KOPT-K1 (cell line): ENCODE data around the gene JAKMIP1.
"Not testable (repeated sequence)": the region's sequence is repeated elsewhere in the genome, so short reads cannot be mapped to it uniquely, and the experiment has no call there.

Experiments used
- H3K27ac ChIP-seq: fragments of 200-600 bp; sonication (generic); 2 replicates; pipeline ENCODE4 v1.5.1; 2016; ENCODE audit warnings: antibody characterized with exemption, mild to moderate bottlenecking, low read depth, low read length; ENCODE audit not compliant: poor library complexity, severe bottlenecking
- H3K36me3 ChIP-seq: fragments of 200-600 bp; sonication (generic); 2 replicates; pipeline ENCODE4 v1.5.1; 2017; ENCODE audit warnings: antibody characterized with exemption, mild to moderate bottlenecking, low read length, moderate library complexity; ENCODE audit not compliant: insufficient read depth
- H3K9me3 ChIP-seq: fragments of 200-600 bp; sonication (generic); 2 replicates; pipeline ENCODE4 v1.5.1; 2017; ENCODE audit warnings: antibody characterized with exemption, low read length, mild to moderate bottlenecking; ENCODE audit not compliant: insufficient read depth, poor library complexity, severe bottlenecking

Gene JAKMIP1

DNA sequence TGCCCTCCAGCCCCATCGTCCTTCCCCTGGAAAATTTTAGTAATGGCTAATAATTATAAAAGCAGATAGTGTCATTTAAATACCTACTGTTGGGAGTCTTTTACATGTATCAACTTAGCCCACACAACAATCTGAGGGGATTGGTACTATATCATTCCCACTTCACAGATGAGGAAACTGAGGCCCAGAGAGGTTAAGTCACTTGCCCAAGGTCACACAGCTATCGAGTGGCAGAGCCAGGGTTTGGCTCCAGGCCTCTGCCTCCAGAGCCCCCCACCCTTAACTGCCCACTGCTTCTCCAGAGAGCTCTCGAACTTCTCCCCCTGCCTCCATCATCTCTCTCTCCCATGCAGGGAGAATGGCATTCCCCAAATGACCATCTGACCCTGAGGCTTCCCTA, 189.6 kb downstream of the JAKMIP1 start:
- no peaks in the 10 kb centered on the region for H3K36me3 ChIP-seq
- H3K27ac ChIP-seq = no peak overlapping the region
- H3K9me3 ChIP-seq = no peaks in the 10 kb centered on the region

DNA sequence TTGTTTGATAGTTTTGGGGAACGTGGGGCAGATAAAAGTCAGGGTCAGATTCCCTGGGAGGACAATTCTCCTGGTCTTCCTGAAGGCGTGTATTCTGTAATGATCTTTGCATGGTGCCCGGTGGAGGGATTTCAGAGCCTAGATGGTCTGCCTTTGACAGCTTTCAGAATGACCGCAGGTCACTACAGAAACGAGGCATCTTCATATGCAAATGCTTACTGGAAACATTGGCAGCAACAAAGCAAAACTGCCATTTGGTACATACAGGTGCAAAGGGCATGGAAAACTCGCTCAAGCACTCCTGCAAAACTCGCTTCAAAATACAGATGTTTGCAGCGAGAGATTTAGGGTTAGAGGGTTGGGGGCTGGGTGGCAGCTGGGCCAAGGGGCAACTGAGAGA, 190.9 kb downstream of the JAKMIP1 start:
- no peaks in the 10 kb centered on the region for H3K36me3 ChIP-seq
- H3K27ac ChIP-seq = no peak overlapping the region
- no peaks in the 10 kb centered on the region for H3K9me3 ChIP-seq

DNA sequence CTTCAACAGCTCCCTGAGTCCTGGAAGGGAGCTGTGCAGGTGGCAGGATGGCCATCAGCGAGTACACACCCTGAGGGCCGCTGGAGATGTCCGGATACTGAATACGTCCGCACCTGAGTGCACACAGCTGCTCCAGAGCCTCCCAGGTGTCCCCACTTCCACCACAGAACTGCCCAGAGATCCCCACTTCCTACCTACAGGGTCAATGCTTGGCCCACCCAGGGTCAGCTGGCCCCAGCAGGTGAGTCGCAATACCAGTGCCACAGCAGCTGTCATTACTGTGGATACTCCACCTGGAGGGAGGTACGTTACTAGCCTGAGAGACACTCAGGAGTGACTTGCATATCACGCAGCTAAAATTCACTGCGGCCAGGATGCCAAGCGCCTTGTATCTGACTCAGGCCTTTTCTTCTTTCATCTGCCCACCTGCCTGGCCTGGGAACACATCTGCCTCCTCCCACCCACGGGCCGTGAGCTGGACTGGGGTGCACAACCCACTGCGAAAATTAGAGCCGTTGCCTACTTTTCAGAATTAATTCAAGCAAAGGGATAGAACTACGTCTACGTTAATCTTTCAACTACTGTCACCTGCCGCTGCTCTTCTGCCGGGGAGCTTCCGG, 191.5 kb downstream of the JAKMIP1 start:
- Histone ChIP-seq H3K9me3 (no peaks in the 10 kb centered on the region), H3K36me3 (no peaks in the 10 kb centered on the region), H3K27ac (no peak overlapping the region)

DNA sequence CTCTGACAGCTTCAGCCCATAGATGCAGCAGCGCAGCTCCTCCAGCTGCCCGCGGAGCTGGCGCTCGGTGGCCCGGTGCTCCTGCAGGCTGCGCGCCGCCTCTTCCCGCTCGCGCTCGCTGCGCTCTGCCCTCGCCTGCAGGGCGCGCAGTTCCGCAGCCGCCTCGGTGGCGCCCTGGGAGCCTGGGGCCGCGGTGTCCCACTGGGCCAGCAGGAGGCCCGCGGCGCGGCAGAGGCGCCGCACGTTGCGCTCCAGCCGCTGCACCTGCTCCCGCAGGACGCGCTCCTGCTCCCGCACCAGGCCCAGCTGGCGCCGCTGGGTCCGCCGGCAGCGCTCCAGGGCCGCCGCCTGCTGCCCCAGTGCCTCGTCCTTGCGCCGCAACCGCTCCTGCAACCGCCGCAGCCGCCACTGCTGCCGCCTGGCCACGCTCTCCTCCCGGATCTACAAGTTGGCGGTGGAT, 192.2 kb downstream of the JAKMIP1 start:
- Histone ChIP-seq H3K9me3 (no peaks in the 10 kb centered on the region), H3K36me3 (no peaks in the 10 kb centered on the region), H3K27ac (no peak overlapping the region)

DNA sequence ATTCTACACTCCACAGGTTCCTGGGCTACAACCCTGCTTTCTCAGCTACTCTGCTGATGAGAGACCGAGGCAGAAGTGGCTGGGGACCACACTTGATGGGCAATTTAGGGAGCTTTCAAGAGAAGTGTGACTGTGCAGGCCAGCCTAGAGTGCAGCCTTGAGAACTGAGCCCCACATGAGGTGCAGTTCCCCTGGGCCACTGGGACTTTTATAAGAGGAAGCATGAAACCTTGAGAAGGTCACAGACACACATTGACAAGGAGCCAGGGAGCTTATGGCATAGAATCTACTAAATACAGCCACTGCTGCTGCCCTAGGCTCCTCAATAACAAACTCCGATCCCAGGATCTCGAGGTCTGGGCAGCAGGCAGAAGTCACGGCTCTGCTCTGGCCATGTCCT, 195.2 kb downstream of the JAKMIP1 start:
- no peaks in the 10 kb centered on the region for H3K36me3 ChIP-seq
- H3K27ac ChIP-seq = no peak overlapping the region
- no peaks in the 10 kb centered on the region for H3K9me3 ChIP-seq

DNA sequence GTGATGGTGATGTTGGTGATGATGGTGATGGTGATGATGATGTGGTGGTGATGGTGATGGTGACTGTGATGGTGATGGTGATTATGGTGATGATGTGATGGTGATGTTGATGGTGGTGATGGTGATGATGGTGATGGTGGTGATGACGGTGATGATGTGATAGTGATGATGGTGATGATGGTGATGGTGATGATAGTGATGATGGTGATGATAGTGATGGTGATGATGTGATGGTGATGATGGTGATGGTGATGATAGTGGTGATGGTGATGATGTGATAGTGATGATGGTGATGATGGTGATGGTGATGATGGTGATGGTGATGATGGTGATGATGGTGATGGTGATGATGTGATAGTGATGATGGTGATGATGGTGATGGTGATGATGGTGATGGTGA, 196.9 kb downstream of the JAKMIP1 start:
- not testable (repeated sequence) for H3K36me3 ChIP-seq, H3K27ac ChIP-seq, H3K9me3 ChIP-seq

DNA sequence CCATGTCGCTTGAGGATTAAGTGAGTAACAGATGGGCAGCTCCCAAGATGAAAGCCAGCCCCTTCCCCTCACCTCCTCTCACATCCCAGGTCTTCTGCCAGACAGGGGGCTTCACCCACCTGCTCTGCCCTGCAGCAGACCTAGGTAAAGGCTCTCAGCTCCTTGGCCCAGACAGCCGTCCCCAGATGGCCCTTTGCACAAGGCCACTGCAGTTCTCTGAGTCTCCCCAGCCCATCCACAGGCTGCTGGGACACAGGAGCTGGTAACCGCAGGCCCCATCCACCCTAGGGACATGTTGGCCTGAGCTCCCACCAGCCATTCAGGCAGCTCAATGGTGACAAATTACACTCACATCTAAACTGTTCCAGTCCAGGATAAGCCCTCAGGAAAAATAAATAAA, 197.4 kb downstream of the JAKMIP1 start:
- H3K9me3 ChIP-seq = no peaks in the 10 kb centered on the region
- no peaks in the 10 kb centered on the region for H3K36me3 ChIP-seq
- no peak overlapping the region for H3K27ac ChIP-seq

DNA sequence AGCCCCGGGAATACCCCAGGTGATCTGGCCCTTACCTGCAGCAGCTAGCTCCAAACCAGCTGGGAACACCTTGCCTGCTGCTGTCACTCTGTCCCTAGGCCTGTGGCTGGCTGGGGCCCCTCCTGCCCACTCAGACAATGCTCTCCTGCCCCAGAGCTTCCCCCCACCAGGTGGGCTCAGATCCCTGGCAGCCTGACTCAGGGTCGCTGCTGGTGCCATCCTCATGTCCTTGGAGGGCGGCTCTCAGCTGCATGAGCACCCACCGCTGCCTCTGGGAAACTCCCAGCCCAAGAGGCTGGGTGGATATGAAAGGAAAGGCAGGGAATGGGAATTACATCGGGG, 197.9 kb downstream of the JAKMIP1 start:
- no peak overlapping the region for H3K27ac ChIP-seq
- H3K36me3 ChIP-seq = no peaks in the 10 kb centered on the region
- no peaks in the 10 kb centered on the region for H3K9me3 ChIP-seq

DNA sequence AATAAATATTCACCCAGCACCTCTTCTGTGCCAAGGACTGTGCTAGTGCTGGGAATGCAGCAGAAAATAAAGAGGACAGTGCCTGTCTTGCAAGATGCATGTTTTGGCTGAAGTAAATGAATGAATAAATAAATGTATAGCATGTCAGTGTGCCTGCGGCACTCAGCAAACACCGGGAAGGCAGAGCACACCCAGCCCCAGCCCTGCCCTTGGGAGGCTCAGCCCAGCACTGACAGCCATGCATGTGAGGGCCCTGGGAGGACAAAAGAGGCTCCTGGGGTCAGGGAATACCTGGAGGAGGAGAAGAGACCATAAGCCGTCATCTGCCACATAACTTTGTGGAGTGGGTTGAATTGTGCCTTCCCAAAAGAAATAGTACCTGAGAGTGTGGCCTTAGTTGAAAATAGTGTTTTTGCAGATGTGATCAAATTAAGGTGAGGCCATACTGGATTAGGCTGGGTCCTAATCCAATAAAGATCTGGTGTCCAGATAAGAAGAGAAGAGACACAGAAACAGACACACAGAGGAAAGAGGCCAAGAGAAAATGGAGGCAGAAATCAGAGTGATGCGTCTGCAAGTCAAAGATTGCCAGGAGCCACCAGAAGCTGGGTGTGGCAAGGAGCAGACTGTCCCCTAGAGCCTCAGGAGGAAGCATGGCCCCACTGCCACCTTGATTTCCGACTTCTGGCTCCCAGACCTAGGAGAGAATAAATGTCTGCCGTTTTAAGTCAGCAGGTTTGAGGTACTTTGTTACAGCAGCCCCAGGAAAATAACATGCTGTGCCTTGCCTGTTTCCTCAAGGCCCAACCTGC, 198.5 kb downstream of the JAKMIP1 start:
- Histone ChIP-seq H3K36me3 (no peaks in the 10 kb centered on the region), H3K27ac (no peak overlapping the region), H3K9me3 (no peaks in the 10 kb centered on the region)

DNA sequence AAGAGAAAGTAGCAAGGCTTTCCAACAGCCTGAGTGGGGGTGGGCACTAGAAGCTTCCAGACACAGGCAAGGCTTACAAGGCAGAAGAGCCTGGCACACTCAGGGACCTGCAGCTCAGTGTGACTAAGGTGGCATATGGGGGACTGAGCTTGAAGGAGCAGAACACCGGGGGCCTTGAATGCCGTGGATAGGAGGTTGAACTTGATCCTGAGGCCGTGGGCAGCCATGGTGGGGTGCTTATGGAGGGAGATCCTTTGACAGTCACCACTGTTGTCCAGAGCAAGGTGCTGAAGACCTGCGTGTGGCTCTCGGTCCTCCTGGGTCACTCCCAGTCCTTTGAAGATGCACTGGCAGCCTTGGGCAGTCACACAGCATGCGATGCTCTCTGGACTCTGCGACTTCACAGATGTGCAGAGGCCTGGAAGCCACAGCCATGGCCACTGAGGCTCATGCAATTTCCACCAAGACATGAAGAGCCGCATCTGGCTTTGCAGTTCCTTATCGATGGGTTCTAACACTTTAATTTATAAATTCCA, 200.5 kb downstream of the JAKMIP1 start:
- H3K9me3 ChIP-seq = no peaks in the 10 kb centered on the region
- no peak overlapping the region for H3K27ac ChIP-seq
- no peaks in the 10 kb centered on the region for H3K36me3 ChIP-seq

DNA sequence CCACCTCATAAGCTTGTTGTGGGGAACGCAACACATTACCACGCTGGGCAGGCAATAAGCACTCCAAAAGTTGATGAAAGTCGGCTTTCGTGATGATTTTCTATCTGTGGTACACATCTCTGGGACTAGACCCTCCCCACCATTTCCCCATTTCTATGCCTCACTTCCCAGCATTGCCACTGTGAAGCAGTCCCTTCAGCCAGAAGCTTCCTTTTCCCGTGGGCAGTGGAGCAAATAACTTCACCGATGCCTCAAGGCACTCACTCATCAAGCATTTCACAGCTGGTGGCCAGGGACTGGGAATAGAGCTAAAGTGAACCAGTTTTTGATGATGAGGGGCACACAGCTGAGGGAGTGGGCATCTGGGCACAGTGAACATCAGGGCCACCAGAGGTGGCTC, 201.0 kb downstream of the JAKMIP1 start:
- Histone ChIP-seq H3K9me3 (no peaks in the 10 kb centered on the region), H3K36me3 (no peaks in the 10 kb centered on the region), H3K27ac (no peak overlapping the region)

DNA sequence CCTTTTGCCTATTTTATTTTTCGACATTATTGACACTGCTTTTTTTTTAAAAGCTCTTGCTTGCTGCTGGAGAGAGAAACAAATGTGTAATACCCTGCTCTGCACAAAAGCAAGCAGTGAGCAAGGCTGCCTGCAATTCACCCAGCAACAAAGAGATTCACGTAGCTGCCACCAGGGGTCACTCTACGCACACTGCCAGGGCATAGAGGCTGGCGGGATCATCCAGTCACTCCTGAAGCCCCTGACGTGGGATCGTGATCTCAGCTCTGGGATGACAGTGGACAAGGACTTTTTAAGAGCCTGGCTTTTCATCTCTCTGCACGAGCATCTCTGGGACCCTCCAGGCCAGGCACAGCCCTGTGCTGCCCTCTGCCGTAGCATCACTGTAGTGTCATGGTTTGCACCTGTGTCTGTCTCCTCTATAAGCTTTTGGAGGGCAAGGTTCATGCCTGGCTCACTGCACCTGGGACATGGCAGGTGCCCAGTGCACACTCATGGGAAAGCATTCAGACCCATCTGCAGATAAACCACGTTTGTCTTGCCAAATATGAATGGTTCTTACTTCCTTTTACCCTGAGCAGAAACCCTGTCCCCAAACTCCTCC, 201.9 kb downstream of the JAKMIP1 start:
- H3K9me3 ChIP-seq = no peaks in the 10 kb centered on the region
- no peaks in the 10 kb centered on the region for H3K36me3 ChIP-seq
- H3K27ac ChIP-seq = no peak overlapping the region

DNA sequence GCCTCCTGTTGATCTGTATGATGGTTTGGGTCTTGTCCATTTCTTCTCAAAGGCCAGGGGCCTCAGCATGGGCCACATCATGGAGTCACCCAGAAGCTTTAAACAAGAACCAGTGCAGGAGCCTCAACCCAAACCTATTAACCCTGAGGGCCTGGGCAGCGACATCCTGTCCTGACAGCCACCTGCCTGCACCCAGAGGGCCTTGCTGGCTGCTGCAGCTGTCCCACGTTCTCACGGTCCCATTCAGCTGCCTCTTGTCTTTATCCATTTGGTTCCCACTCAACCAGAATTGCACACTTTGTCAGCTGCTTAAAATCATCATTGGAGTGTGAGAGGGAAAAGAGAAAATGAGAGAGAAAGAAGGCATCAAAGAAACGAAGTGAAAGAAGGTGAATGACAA, 203.7 kb downstream of the JAKMIP1 start:
- no peak overlapping the region for H3K27ac ChIP-seq
- H3K36me3 ChIP-seq = no peaks in the 10 kb centered on the region

DNA sequence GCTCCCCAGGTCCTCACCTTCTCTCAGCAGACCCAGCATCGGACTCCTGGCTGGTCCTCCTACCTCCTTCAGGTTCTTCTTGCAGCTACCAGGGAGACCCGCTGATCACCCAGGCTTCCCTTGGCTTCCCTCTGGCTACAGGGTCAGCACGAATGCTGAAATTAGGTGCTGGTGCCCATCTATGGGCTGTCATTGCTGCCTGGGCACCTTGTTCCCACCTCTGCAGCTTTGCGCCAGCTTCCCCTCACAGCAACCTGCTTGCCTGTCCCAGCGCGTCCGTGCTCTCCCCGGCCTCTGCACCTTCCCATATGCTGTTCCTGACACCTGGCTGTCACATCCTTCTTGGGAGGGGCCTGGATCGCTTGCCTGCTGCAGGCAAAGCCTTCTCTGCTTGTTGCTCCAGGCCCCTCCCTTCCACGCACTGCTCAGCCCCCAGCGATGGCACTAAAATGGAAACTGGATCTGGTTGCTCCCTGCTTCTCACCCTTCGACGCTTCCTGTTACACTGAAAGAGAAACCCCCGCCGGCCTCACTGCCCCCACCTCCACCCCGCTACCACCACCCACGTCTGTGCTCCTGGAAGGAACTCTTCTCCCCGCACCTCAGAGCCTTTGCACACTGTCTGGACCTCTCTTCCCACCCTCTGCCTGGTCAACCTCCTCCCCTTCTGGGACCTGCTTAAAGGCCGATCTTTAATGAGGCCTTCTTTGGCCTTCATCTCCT, 204.3 kb downstream of the JAKMIP1 start:
- H3K9me3 ChIP-seq = no peaks in the 10 kb centered on the region
- H3K36me3 ChIP-seq = no peaks in the 10 kb centered on the region
- H3K27ac ChIP-seq = no peak overlapping the region

More for the DNA sequence above, 203.7 kb downstream of the JAKMIP1 start:
- no peaks in the 10 kb centered on the region for H3K9me3 ChIP-seq
